ENCODE measurements around the gene PPA2. TPM values are rescaled to one million over a fixed set of nuclear protein-coding genes. Genes with fewer than 3 reads are reported as not detected.

PPA2 gene
- total and polyA plus RNA-seq, 2 experiments from 2014 or later: 58.4 to 63.7 TPM

GRCh38 chr4:105374071-105374470 lies 99.8 kb downstream of the PPA2 start:
- Mint-ChIP-seq H3K4me1 (no peaks in the 10 kb centered on the region), H3K27me3 (ENCODE audit: insufficient read depth, low read depth, poor library complexity) (peaks cover 1% of the 10 kb centered on the region), H3K9me3 (no peaks in the 10 kb centered on the region), H3K36me3 (ENCODE audit: low read depth) (peaks cover 3% of the 10 kb centered on the region; the same call in 1 of the 3 replicates), H3K4me3 (no peak overlapping the region), H3K27ac (no peak overlapping the region)
- DNase-seq (ENCODE audit: low spot score) (no peak), ATAC-seq (no peak)
- TF ChIP-seq STAT1 (IDR thresholded peaks at IDR 0.05; ENCODE audit: unreplicated experiment): no peak
- TF ChIP-seq REST (IDR thresholded peaks at IDR 0.05; ENCODE audit: unreplicated experiment): no peak
- no peak for TF ChIP-seq ETS1 (IDR thresholded peaks at IDR 0.05)
- TF ChIP-seq ZNF331 (CRISPR knock-in tag; IDR thresholded peaks at IDR 0.05; ENCODE audit: low read depth): no peak
- no peak for TF ChIP-seq EZH2 (IDR thresholded peaks at IDR 0.05; ENCODE audit: low read depth, unreplicated experiment)
- Histone ChIP-seq H3K4me1 (ENCODE audit: insufficient read depth) (no peaks in the 10 kb centered on the region), H3K36me3 (ENCODE audit: insufficient read depth) (no peaks in the 10 kb centered on the region), H2AFZ (no peak overlapping the region), H3K4me2 (no peak overlapping the region), H3K9me2 (ENCODE audit: insufficient read depth) (no peaks in the 10 kb centered on the region), H3K27me3 (ENCODE audit: insufficient read depth) (no peaks in the 10 kb centered on the region), H3K4me3 (no peak overlapping the region), H4K20me1 (replicated peaks; ENCODE audit: insufficient read depth) (no peaks in the 10 kb centered on the region), H3F3A (replicated peaks; ENCODE audit: low read depth) (no peaks in the 10 kb centered on the region), H3K27ac (ENCODE audit: low read depth) (no peak overlapping the region), H3K79me2 (replicated peaks; ENCODE audit: insufficient read depth) (no peaks in the 10 kb centered on the region)

GRCh38 chr4:105373324-105373723 lies 100.5 kb downstream of the PPA2 start:
- peaks cover 1% of the 10 kb centered on the region for H3K27me3 Mint-ChIP-seq (ENCODE audit: insufficient read depth, low read depth, poor library complexity)
- no peak for DNase-seq (ENCODE audit: low spot score)
- no peak for TF ChIP-seq CTCF (conservative IDR thresholded peaks at IDR 0.05; ENCODE audit: low read depth in 2 of 2)
- no peak for TF ChIP-seq STAT1 (IDR thresholded peaks at IDR 0.05; ENCODE audit: unreplicated experiment)
- no peak for TF ChIP-seq POLR2AphosphoS5 (IDR thresholded peaks at IDR 0.05; ENCODE audit: low read depth)
- no peak for TF ChIP-seq ZNF331 (CRISPR knock-in tag; IDR thresholded peaks at IDR 0.05; ENCODE audit: low read depth)
- TF ChIP-seq ZNF114 (CRISPR knock-in tag; IDR thresholded peaks at IDR 0.05): no peak
- no peak for TF ChIP-seq CREB1 (CRISPR knock-in tag; IDR thresholded peaks at IDR 0.05; ENCODE audit: low read depth)
- no peak for TF ChIP-seq EZH2phosphoT487 (IDR thresholded peaks at IDR 0.05; ENCODE audit: unreplicated experiment)

More at GRCh38 chr4:105373324-105373723, 100.5 kb downstream of the PPA2 start:
- Mint-ChIP-seq H3K4me1 (no peaks in the 10 kb centered on the region), H3K27ac (no peak overlapping the region), H3K4me3 (no peak overlapping the region), H3K36me3 (ENCODE audit: low read depth) (peaks cover 7% of the 10 kb centered on the region), H3K9me3 (no peaks in the 10 kb centered on the region)
- no peak overlapping the region for H2AFZ ChIP-seq
- H3K36me3 ChIP-seq (ENCODE audit: insufficient read depth): peaks cover 4% of the 10 kb centered on the region; the same call in 1 of the 2 replicates
- H3K27ac ChIP-seq (ENCODE audit: low read depth): no peak overlapping the region
- no peaks in the 10 kb centered on the region for H3K9me2 ChIP-seq (ENCODE audit: insufficient read depth)
- no peaks in the 10 kb centered on the region for H3F3A ChIP-seq (replicated peaks; ENCODE audit: low read depth)
- H4K20me1 ChIP-seq (replicated peaks; ENCODE audit: insufficient read depth): no peaks in the 10 kb centered on the region
- ATAC-seq: no peak
- H3K4me1 ChIP-seq (ENCODE audit: insufficient read depth): no peaks in the 10 kb centered on the region
- no peaks in the 10 kb centered on the region for H3K79me2 ChIP-seq (replicated peaks; ENCODE audit: insufficient read depth)
- H3K4me2 ChIP-seq: no peak overlapping the region
- no peaks in the 10 kb centered on the region for H3K27me3 ChIP-seq (ENCODE audit: insufficient read depth)
- no peak overlapping the region for H3K4me3 ChIP-seq
